ENCODE measurements around the gene ADORA1.

ADORA1 gene

DNA sequence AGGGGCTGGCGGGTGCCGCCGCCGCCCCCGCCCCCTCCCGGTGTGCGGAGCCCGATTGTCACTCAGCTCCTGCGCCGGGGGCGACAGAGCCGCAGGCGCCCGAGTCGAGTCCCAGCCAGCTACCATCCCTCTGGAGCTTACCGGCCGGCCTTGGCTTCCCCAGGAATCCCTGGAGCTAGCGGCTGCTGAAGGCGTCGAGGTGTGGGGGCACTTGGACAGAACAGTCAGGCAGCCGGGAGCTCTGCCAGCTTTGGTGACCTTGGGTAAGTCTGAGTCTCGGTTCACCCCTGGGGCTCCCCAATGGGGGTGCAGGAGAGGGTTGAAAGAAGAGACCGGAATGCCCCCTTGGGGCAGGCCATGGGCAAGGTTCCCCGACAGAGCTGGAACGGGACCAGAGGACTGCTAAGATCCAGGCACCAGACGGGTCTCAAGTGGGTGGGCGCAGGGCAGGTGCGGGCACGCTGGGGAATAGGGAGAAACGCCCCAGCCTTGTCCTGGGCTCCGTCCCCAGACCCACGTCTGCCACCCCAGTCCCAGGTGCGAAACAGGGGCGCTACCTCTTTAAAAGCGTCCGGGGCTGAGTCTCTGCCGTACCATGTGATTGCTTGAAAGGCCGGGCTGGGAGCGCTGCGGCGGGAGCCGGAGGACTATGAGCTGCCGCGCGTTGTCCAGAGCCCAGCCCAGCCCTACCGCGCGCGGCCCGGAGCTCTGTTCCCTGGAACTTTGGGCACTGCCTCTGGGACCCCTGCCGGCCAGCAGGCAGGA lies at the start of gene ADORA1:
TSS of gene ADORA1 (plus strand) at position 61 of the 765 bp plus-strand sequence. CDS start 1,116 bp downstream, outside the sequence.
- DNase-seq = peak; percentile 65

DNA sequence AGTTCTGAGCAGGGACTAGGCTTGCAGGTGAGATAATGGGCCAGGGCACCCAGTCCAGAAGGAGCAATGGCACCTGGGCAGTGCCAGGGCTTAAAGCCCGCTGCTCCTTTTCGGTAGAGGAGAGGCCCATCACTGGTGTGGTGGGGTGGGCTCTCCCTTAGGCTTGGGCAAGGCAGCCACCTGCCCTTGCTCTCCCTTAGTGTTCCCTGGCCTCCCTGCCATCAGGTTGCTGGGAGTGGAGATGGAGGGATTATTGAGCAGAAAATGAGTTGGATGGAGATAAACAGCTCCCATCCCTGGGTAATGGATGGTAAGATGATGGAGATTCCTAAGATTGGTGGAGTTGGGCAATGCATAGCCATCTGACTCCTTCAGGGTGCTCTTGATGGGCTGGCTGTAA lies 49.6 kb upstream of the ADORA1 start:
- no peak for DNase-seq

DNA sequence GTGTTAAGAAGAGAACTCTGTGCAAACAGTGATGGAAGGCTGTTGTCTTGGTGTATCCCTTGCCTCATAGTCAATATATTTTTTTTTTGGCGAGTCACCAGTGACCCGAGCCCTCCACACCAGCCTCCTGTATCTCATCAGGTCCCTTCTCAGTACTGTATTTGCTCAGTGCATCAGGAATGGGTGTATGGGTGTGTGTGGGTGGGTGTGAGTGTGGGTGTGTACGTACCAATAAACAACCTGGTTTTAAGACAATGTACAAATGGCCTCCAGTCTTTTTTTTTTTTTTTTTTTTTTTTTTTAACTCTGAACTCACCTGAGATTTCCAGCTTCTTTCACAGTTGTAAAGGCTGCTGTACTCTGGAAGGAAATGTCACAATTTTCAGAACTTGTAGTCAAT lies 49.0 kb upstream of the ADORA1 start:
- no peak for DNase-seq

DNA sequence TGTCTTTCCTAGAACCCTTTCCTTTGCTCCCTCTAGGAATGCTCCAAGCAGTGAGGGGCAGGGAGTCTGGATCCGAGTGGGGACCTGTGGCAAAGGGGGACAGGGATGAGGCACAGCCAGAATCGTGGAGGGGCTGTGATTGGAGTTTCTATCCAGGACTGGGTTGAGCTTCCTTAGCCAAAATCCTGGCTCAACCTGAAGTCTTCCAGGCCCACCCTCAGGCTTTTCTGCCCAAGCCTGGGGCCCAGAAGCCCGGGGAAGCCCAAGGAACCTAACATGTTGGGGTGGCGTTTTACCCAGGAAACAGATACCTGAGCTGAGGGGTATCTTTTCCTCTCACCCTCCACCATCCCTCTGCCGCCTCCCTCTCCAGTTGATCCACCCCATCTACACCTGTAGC lies 47.1 kb upstream of the ADORA1 start:
- no peak for DNase-seq

DNA sequence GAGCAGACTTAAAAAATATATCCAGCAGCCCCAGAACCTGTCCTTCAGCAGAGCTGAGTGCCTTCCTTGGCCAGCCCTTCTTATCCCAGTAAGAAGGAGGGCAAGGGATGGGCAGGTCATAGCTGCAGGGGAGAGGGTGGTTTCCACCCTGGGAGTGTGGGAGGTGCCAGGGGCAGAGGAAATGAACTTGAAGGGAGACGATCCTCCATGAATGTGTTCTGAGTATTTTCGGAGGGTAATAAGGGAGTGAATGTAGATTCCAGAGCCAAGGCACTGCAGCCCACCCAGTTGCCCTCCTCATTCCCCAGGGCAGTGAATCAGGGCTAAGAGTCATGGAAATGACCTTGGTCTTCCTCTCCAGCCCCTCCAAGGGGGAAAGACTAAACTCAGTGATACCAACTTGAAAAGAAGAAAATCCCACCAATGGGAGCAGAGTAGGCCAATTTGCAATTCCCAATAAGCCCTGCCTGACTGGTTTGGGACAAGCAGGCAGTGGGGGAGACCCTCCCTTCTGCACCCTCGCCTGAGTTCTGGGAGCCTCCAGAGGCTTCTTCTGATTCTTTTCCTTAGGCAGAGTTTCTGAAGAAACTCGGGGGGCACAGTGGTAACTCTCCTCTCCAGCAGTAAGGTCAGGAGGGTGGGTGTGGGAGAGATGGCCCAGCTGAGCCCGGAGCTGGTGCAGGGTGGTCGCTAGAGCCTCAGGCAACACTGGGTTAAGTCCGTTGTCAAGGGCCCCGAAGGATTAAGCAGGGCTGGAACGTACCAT lies 45.9 kb upstream of the ADORA1 start:
- DNase-seq = peak; percentile 18

DNA sequence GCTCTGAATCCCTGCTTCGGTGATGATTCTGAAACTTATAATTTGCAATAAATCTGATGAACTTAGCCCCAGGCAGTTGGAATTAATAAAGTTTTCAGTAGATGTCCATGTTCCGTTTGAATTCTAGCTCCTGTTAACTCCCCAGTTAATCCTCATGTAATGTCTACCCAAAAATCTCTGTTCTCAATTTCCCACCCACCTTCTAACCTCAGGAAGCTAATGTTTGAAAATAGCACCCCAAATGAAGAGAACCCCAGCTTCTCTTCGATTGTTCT lies 45.4 kb upstream of the ADORA1 start:
- DNase-seq = no peak

DNA sequence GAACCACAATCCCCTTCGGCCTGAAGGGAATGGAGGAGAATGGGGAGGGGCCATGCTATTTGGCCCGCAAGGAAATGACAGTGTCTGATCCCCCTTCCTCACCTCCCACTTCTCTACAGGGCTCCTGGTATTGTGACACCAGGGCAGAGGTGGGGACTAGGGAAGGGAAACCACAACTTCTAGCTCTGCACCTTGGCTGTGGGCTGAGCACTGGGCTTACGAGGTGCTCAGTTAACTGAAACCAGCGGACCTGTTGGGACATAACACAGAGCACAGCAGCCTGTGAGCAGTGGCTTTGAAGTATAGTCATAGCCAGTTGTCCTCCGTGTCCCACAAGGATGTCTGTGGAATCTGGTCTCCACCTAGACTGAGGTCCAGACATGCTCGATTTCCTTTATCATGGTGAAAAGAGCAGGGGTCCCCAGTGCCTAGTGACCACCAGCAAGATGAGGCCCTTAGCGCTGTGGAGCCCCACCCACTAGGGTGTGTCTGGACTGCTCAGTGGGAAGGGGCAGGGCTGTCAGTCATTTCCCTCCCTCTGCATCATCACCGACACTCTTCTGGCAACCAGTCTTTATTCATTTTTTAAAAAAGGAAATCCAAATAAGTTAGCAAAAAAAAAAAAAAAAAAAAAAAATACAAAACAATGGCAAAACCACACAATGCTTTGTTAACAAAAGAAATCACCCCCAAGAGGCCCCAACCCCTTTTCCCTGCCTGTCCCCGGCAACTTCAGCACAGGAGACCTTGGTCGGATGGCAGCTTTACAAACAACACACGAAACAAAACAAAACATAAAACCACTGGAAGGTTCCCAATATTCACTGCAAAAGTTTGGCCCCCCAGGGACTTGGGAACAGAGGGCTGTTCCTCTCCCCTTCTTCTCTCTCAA lies 44.7 kb upstream of the ADORA1 start:
- DNase-seq = peak; percentile 42

DNA sequence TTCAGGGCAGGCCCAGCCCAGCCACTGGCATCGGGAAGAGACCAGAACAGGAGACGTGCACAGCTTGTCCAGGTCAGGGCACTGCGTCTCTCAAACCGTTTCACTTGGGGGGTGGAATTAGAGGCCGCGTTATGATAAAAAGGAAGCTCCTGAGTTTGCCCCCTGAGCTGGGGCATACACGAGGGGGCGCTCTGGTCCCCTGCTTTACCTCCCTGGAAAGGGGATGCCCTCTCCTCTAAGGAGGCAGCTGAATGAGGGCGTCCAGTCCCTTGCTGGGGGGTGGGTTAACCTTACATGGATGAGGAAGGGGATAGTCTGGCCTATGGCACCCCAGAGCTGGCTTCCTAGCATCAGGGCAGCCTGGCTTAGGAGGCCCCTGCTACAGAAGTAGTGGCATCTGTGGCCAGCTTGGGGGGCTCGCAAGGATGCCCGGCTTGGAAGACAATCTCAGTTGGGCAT lies 44.0 kb upstream of the ADORA1 start:
- DNase-seq = peak; percentile 36

DNA sequence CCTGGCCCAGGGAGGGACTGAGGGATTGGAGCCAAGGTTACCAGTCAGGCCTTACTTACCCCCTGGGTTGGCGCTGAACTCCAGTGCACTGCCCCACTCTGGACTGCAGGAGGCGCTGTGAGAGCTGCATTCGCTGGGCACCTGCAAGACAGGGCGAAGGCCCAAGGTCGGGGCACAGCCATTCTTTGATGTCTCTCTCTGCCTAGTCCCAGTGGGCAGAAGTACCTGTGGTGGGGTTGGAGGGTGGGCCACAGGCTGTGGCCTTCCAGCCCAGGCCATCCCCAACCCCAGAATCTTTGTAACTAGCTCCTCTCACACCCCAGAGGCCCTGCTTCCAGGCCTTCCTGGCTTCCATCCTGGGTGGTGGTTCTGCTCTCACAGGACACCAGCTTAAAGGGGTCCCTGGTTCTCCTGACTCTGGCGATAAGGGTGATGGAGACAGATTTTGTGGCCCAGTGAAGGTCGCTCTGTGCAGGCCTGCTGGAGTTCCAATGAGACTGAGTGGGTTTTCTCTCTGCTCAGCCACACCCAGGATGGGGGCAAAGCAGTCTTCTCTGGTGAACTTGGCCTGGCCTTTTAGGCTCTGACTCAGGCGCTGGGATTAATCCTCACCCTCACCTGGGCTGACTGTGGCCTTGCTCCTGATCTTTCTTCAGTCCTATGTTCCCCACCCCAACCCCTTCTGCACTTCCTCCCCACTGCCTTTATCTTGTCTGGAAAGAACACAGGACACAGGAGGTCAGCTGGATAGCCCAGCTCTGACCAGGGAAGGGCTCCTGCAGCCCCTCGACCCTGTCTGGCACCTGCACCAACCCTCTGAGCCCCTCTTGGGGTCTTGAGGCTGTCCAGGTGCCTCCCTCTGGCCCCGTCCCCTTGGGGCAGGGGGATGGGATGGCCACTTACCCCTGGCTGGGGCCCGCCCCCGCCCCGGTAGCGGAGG lies 42.7 kb upstream of the ADORA1 start:
- DNase-seq = peak; percentile 35

DNA sequence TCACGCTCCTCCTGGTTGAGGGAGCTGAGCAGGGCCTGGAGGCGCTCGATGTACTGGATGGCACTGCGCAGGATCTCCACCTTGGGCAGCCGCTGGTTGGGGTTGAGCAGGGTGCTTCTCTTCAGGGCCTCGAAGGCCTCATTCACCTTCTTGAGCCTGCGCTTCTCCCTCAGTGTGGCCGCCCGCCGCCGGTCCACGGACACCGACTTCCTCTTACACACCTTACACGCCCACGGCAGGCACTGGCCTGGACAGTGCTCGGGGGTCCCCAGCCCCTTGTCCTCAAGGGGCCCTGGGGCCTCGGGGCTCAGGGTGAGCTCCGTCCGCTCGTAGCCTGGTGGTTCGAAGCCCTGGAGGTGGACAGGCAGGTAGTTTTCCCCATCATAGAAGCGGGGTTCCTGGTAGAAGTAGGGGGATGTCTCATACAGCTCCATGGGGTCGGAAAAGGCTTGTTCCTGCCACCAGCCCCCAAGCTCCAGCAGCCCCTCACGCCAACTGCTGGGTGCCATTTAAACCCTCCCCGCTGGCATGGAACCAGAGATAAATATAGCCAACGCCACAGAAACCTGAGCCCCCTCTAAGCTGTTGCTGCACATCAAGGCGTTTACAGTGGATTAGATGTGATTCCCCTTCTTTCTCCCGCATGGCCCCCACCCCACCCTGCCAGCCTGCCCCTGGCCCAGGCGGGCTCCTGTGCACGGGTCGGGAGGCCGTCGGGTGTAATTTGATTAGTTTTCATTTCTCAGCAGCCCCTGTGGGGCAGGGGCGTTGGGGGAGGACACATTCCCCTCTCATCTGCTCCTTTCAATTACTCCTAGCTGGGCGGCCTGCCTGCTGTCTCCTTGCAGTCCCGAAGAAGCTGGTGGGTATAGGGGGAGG lies 41.8 kb upstream of the ADORA1 start, which contains the start of gene MYOG:
TSS of gene MYOG (minus strand) at position 485 of the 879 bp plus-strand sequence. CDS start at position 434, 51 bp downstream.
- DNase-seq = peak; percentile 52

DNA sequence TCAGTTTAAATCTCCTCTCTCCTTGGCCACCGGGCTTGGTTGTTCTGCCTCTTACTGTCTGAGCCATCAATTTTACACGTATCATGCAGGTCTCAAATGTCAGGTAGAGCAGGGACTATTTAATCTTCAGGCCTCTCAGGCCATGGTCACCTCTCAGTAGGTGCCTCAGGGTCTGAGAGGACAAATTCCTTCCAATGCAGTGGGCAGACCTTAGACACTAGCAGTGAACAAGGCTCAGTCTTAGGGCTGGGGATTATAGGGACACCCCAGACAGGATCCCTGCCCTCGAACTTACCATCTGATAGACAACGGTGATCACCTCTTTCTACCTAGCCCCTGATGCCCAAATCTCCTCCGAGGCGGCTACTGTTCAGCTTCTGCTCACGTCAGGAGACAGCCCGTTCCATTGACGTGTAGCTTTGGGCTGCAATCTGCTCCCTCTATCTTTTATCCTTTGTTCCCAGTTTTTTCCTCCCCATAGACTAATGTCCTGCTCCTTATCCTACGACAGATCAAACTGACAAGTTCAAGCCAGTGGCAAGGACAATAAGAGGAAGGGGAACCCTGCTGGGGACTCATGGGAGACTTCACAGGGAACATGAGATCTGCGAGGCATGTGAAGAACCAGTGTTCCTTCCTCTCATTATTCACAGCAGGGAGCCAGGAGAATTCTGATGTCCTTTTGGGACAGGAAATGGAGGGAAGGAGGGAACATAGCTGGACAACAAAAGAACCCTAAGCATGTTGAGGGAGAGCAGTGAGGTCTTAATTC lies 40.3 kb upstream of the ADORA1 start:
- peak; percentile 26 for DNase-seq

DNA sequence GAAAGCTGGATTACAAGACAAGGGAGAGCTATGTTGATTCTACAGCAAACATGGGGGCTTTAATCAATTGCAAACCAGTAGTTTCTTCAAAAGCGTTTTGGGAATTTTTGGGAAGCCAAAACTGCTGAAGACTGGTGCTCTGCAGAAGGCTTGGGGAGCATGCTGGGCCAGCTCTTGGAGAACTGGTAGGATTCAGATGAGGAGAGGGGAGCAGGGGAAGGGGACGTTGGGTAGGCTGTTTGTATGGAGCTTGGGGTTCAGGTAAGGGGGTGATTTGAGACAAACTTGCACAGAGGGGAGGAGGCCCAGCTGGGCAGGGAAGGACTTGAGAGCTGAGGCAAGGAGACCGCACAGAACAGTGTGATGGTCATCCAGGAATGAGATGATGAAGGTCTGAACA lies 39.1 kb upstream of the ADORA1 start:
- peak; percentile 10 for DNase-seq

DNA sequence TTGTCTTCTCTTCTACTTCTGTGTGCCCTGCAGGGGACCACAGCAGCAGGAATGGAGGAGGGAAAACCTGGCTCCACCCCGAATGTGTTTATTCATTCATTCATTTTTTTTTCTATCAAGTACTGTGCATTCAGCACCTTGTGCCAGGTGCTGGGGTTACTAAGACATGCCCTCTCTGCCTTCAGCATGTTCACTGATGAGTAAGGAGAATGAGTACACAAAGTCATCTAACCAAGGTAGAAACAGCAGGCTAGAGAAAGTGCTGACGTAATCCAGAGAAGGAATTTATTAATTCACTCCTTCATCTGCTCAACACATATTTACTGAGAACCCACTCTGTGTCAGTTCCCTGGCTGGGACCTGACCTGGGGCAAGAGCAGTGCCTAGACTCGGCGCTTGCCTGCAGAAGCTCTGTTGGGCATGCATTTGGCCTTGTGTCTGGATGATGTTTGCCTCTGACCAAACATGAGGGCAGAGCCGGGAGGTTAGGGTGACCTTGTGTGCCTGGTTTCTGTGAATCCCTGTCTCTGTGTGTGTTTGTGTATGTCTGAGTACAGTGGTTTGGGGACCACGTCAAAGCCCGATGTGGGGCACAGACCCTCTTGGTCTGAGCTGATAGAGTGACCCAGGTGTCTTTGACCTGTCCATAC lies 38.4 kb upstream of the ADORA1 start:
- DNase-seq = peak; percentile 2

DNA sequence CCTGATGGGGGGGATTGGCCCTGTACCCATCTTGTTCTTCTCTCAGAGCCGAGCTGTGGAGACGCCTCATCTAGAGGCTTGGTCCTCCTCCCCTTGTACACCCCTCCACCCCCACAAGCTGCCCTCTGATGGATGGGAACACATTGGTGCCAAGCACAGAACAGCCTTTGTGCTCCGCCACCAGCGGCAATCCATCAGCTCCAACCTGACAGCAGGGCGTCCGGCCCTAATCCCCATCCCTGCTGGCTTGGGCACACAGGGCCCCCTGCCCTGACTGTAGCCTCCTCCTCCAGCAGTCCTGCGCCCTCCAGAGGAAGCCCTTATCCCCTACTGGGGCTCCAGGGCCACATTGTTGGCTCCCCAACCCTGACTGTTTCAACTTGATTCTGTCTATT lies 37.9 kb upstream of the ADORA1 start:
- DNase-seq = peak; percentile 61

DNA sequence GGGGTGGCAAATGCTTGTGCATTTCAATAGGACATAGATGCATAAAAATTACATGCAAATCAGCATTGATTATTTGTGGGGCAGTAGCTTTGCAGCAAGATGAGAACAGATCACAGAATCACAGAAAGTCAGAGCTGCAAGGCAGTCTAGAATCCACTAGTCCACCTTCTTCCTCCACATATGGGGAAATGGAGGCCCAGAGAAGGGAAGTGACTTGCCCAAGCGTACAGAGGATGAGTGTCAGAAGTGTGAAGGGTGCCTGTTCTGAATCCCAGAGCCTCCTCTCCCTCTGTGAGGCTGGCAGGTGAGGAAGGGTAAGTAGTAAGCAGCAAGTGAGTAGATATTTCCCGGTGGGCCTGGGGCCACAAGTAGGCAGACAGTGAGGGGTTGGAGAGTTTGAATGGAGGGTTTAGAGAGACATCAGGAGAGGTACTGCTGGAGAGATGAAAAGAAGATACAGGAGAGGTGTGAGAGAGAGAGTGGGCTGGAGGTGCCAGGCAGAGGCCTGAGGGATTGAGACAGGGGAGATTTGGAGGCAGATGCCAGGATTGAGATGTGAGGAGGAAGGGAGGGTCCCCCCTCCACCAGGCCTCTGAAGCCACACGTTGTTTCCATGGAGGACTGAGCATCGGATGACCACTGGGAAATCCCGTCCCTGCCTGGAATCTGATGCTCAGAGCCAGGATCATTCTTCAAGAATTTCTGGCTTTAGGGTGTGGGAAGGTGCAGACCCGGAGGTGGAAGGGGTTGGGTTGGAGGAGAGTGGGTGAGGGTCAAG lies 36.9 kb upstream of the ADORA1 start:
- DNase-seq = peak; percentile 42

DNA sequence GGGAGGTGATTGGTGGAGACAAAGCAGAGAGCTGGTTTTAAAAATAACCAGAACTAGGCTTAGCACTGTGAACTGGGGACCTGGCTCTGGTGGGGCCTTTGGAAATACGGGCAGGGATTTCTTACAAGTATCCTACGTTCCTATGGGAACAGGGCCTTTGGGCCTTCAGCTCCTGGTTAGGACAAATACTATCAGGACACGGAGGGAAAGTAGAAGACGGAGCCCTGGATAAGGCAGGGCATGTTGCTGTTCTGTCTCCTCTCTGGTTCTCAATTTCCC lies 36.4 kb upstream of the ADORA1 start:
- no peak for DNase-seq

DNA sequence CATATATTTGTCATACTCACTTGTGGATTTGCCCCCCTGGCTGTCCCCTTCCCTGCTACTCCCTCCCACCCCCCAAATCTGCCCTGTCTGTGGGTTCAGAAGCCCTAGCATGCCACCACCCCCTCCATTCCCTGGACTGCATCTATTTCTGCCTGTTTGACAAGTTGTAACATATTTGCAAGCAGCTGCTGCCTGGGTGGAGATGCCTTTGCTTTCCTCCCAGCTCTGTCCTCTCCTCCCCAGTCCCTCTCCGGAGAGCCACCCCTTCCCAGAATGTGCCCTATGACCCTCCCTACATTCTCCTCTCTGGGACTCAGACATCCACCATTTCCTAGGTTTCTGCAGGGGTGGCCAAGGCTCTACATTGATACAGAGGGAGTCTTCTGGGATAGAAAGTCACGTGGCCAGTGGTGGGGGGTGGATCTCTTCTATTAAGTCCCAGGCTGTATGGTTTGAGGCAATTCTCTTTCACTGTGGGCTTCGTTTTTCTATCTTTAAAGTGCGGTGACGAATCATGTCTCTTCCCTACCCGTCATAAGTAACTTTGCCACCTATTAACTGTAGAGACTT lies 35.7 kb upstream of the ADORA1 start:
- peak; percentile 37 for DNase-seq

DNA sequence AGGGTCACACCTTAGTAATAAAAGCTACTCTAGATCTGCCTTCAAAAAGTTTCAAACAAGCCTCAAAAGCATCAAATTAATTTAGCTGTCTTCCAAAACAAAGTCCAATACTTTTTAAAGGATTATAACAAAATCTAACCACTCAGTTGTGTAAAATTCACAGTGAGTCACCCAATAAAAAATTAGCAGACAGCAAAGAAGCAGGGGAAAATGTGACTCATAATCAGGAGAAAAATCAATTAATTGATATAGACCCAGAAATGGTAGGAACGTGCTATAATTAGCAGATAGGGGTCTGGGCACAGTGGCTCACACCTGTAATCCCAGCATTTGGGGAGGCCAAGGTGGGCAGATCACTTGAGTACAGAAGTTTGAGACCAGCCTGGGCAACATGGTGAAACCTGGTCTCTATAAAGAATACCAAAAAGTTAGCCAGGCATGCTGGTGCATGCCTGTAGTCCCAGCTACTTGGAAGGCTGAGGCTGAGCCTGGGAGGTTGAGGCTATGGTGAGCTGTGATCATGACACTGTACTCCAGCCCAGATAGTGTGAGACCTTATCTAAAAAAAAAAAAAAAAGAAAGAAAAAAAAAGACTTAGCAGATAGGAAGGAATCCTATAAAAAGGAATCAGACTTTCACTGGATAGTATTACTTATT lies 33.6 kb upstream of the ADORA1 start:
- no peak for DNase-seq

Measured in right forelimb (tissue), 1 donor.